Activated CD4-positive, alpha-beta T cell treated with anti-CD3 and anti-CD28 coated beads for 24 hours (primary cell): ENCODE measurements around the gene SACS.
"Not testable (repeated sequence)": the region's sequence is repeated elsewhere in the genome, so short reads cannot be mapped to it uniquely, and the experiment has no call there.

Source experiments
- DNase-seq, 2 donors: peaks; one replicate each; pipeline ENCODE4 v3.0.0-alpha.2; 2020; ENCODE audit warnings: low read depth in 2 of 2

The SACS gene

GRCh38 chr13:23411706-23412105 is 21.8 kb downstream of the SACS start:
- no peak for DNase-seq

GRCh38 chr13:23411220-23411619 is 22.3 kb downstream of the SACS start:
- no peak for DNase-seq

- no peak for DNase-seq
Observed at GRCh38 chr13:23408026-23408425, 25.5 kb downstream of the SACS start.

- DNase-seq, result not testable (repeated sequence)
Observed at GRCh38 chr13:23401156-23401555, 32.3 kb downstream of the SACS start.

GRCh38 chr13:23399347-23399746 is 34.2 kb downstream of the SACS start:
- DNase-seq, result no peak

- no peak for DNase-seq
Observed at GRCh38 chr13:23394821-23395220, 38.7 kb downstream of the SACS start.

- no peak for DNase-seq
Observed at GRCh38 chr13:23392925-23393645, 40.4 kb downstream of the SACS start.

GRCh38 chr13:23392313-23392712 is 41.2 kb downstream of the SACS start:
- no peak for DNase-seq

GRCh38 chr13:23391752-23392151 is 41.8 kb downstream of the SACS start:
- DNase-seq, result no peak

- no peak for DNase-seq
Observed at GRCh38 chr13:23386533-23386932, 47.0 kb downstream of the SACS start.

- DNase-seq, result no peak
Observed at GRCh38 chr13:23385931-23386330, 47.6 kb downstream of the SACS start.

- DNase-seq, result no peak
Observed at GRCh38 chr13:23384111-23384510, 49.4 kb downstream of the SACS start.

GRCh38 chr13:23383151-23383550 is 50.4 kb downstream of the SACS start:
- no peak for DNase-seq

- DNase-seq, result no peak
Observed at GRCh38 chr13:23381866-23382265, 51.6 kb downstream of the SACS start.

- no peak for DNase-seq
Observed at GRCh38 chr13:23380534-23380933, 53.0 kb downstream of the SACS start.

GRCh38 chr13:23377983-23378632 is 55.4 kb downstream of the SACS start:
- peak; percentile 51 to 59 for DNase-seq

- no peak for DNase-seq
Observed at GRCh38 chr13:23377579-23377978, 55.9 kb downstream of the SACS start.

- peak; percentile 96 to 98 for DNase-seq
Observed at GRCh38 chr13:23375001-23375971, 58.2 kb downstream of the SACS start.

GRCh38 chr13:23372264-23372906 is 61.1 kb downstream of the SACS start:
- DNase-seq, result no peak

- DNase-seq, result no peak
Observed at GRCh38 chr13:23367907-23368306, 65.6 kb downstream of the SACS start.

GRCh38 chr13:23365652-23366051 is 67.8 kb downstream of the SACS start:
- DNase-seq, result no peak

- DNase-seq, result no peak
Observed at GRCh38 chr13:23359882-23360281, 73.6 kb downstream of the SACS start.
